Vagina (tissue), 2 donors: ENCODE measurements around the gene IQGAP2. TPM values are rescaled to one million over a fixed set of nuclear protein-coding genes. Genes with fewer than 3 reads are reported as not detected.

ENCODE experiments used
- DNase-seq, 2 donors: peaks; one replicate each; pipeline ENCODE4 v3.0.0-alpha.2; 2017; ENCODE audit errors: extremely low spot score in 2 of 2
- H3K27ac ChIP-seq: fragments of 200-600 bp; sonication (generic); one replicate; pipeline ENCODE4 v1.5.1; 2019
- H3K27me3 ChIP-seq: fragments of 200-600 bp; sonication (generic); one replicate; pipeline ENCODE4 v1.5.1; 2019
- H3K36me3 ChIP-seq, 2 donors: fragments of 200-600 bp; sonication (generic); one replicate each; pipeline ENCODE4 v1.5.1; 2017 to 2019
- H3K4me1 ChIP-seq: fragments of 200-600 bp; sonication (generic); one replicate; pipeline ENCODE4 v1.5.1; 2019
- H3K4me3 ChIP-seq, 2 donors: fragments of 200-600 bp; sonication (generic); 1 replicate in 1 of 2; 2 replicates in 1 of 2; pipeline ENCODE4 v1.5.1; 2016 to 2019
- H3K9me3 ChIP-seq: fragments of 200-600 bp; sonication (generic); one replicate; pipeline ENCODE4 v1.5.1; 2019
- POLR2A ChIP-seq, 2 donors: fragments of 450-650 bp; IDR thresholded peaks; one replicate each; pipeline ENCODE4 v1.6.1; 2017; ENCODE audit warnings: antibody characterized with exemption in 2 of 2, mild to moderate bottlenecking in 2 of 2, moderate library complexity in 2 of 2
- POLR2AphosphoS5 ChIP-seq, 2 donors: sonication (generic); formaldehyde crosslinking; IDR thresholded peaks; one replicate each; pipeline ENCODE4 v1.9.0; 2017; ENCODE audit warnings: antibody characterized with exemption in 2 of 2, mild to moderate bottlenecking in 2 of 2, low read depth in 1 of 2; ENCODE audit not compliant: insufficient read depth in 1 of 2
- intact Hi-C: fragments of 100-400 bp; cut with DNase I; formaldehyde crosslinking; loops from one replicate; pipeline ENCODE4 v1.15.1; 2023
- total RNA-seq: library from RNA; depleted of rRNA; stranded (reverse); fragments of >200 nt; gene quantifications from one replicate; pipeline ENCODE4 v1.2.3, GENCODE V29; 2016
- TF ChIP-seq, protein P1 (sequence below), 3 experiments: fragments of 450-650 bp in 2 of 3; fragments of 200-600 bp in 1 of 3; sonication (generic) in 1 of 3; IDR thresholded peaks; one replicate each; pipeline ENCODE4 v1.5.1; 2017 to 2019; ENCODE audit warnings: antibody characterized with exemption in 3 of 3, mild to moderate bottlenecking in 2 of 3, moderate library complexity in 2 of 3

Gene IQGAP2
- total RNA-seq, 1 donor from 2014 or later, result 8.6 TPM

DNA sequence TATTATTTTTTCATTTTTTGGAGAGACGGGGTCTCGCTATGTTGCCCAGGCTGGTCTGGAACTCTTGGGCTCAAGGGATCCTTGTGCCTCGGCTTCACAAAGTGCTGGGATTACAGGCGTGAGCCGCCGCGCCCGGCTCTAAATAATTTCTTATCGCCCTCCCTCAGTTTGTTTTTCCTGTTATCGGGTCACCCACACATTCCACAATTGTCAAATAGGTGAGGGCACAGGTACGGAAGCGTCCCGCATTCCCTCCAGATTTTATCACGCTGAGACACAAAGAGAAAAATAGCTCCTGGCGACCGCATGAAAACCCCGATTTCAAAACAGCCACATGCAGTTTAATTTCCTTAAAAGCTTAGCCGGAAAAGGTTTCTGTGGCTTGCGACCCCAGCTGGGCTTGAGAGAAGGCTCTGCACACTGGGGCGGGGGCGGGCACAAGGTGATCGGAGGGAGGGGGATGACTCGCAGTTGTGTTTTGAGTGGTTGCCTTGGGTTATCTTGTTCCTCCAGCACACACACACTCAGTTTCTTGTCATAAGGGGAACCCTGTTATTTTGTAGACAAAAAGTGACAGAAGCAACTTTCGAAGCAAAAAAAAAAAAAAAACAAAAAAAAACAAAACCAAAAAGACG, 717 bp upstream of the IQGAP2 start:
- no peaks in the 10 kb centered on the region for H3K36me3 ChIP-seq
- H3K27ac ChIP-seq, result peak overlapping the region; percentile 65
- peak overlapping the region; percentile 51 to 52 for H3K4me3 ChIP-seq
- H3K9me3 ChIP-seq, result no peaks in the 10 kb centered on the region
- DNase-seq, result no peak
- H3K4me1 ChIP-seq, result peaks cover 17% of the 10 kb centered on the region
- TF ChIP-seq POLR2A (IDR thresholded peaks at IDR 0.05) (no peak), POLR2AphosphoS5 (IDR thresholded peaks at IDR 0.05; ENCODE audit: insufficient read depth in 1 of 2, low read depth in 1 of 2) (no peak)
- TF ChIP-seq, protein P1, sequence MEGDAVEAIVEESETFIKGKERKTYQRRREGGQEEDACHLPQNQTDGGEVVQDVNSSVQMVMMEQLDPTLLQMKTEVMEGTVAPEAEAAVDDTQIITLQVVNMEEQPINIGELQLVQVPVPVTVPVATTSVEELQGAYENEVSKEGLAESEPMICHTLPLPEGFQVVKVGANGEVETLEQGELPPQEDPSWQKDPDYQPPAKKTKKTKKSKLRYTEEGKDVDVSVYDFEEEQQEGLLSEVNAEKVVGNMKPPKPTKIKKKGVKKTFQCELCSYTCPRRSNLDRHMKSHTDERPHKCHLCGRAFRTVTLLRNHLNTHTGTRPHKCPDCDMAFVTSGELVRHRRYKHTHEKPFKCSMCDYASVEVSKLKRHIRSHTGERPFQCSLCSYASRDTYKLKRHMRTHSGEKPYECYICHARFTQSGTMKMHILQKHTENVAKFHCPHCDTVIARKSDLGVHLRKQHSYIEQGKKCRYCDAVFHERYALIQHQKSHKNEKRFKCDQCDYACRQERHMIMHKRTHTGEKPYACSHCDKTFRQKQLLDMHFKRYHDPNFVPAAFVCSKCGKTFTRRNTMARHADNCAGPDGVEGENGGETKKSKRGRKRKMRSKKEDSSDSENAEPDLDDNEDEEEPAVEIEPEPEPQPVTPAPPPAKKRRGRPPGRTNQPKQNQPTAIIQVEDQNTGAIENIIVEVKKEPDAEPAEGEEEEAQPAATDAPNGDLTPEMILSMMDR (IDR thresholded peaks at IDR 0.05), result no peak
- no peaks in the 10 kb centered on the region for H3K27me3 ChIP-seq
- intact Hi-C loops, result no loop called here

DNA sequence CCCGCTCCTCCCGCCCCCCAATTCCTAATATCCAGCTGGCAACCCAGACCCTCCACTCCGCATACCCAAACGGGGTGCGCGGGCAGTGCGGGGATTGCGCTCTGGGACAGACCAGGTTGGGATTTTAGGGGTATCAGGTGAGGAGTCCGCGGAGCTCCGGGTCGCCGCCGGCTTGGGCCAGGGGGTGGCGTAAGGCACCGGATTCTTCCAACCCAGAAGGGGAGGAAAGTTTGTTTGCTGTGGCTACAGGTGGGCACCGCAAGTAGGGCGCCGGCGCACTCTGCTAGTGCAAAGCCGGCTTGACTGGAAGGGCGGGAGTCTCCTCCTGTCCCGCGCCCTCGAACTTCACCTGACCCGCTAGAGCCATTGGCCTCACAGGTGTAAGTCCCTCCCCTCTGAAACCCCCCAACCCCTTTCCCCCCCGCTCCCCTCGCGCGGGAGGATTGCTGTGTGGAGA, 709 bp downstream of the IQGAP2 start:
- H3K9me3 ChIP-seq, result no peaks in the 10 kb centered on the region
- TF ChIP-seq POLR2AphosphoS5 (IDR thresholded peaks at IDR 0.05; ENCODE audit: insufficient read depth in 1 of 2, low read depth in 1 of 2), result no peak
- TF ChIP-seq, protein P1 (IDR thresholded peaks at IDR 0.05), result no peak
- TF ChIP-seq POLR2A (IDR thresholded peaks at IDR 0.05), result no peak
- no peak for DNase-seq
- H3K4me1 ChIP-seq, result peaks cover 17% of the 10 kb centered on the region
- H3K27ac ChIP-seq, result peak overlapping the region; percentile 65
- no peaks in the 10 kb centered on the region for H3K36me3 ChIP-seq
- intact Hi-C loops, result no loop called here
- H3K27me3 ChIP-seq, result no peaks in the 10 kb centered on the region
- H3K4me3 ChIP-seq, result peak overlapping the region; percentile 51 to 52

DNA sequence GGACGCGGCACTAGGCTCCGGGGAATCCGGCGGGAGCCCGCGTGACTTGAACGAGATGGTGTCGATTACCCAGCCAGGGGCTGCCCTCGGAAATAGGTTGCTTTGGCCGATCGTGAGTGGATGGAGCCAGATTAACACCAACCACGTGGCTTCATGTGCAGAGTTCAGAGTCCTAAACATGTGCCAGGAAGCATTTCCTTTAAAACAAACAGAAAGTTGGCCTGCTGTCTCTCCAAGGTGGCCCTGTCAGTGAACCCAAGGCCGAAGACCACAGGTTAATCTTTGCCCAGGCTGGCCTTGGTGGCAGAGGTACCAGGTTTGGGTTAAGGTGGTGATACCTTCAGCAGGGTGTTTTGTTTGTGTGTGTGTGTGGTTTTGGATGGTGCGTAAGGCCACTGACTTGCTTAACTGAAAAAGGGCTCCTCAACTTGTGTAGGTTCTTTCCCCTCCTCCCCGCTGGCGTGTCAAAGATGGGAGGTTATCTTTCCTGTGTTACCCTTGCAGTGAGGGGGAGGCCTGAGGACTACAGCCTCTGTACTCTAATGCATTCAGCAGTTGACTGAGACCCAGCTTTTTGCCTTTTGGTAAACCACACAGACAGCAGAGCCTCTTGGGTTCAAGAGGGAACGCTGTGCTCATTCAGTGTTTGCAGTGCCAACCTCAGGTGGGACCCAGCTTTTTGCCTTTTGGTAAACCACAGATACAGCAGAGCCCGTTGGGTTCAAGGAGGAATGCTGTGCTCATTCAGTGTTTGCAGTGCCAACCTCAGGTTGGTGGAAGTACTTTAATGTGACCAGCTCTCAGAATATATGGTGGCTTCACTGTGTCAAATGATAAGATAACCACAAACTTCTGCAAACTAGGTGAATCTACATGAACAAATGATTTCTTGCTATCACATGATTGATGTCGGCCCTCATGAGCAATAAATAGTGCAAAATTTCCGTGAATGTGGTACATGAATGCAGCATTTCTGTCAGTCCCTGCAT, 1.4 kb downstream of the IQGAP2 start:
- Histone ChIP-seq H3K36me3 (no peaks in the 10 kb centered on the region), H3K4me3 (peak overlapping the region; percentile 51 to 52), H3K27ac (peak overlapping the region; percentile 65), H3K27me3 (no peaks in the 10 kb centered on the region), H3K9me3 (no peaks in the 10 kb centered on the region), H3K4me1 (peaks cover 17% of the 10 kb centered on the region)
- intact Hi-C loops, result no loop called here
- TF ChIP-seq POLR2A (IDR thresholded peaks at IDR 0.05) (no peak), POLR2AphosphoS5 (IDR thresholded peaks at IDR 0.05; ENCODE audit: insufficient read depth in 1 of 2, low read depth in 1 of 2) (no peak)
- TF ChIP-seq, protein P1 (IDR thresholded peaks at IDR 0.05), result no peak
- DNase-seq, result no peak

GRCh38 chr5:76406014-76406413, 2.9 kb downstream of the IQGAP2 start:
- no peaks in the 10 kb centered on the region for H3K36me3 ChIP-seq
- TF ChIP-seq POLR2AphosphoS5 (IDR thresholded peaks at IDR 0.05; ENCODE audit: insufficient read depth in 1 of 2, low read depth in 1 of 2), result no peak
- H3K4me1 ChIP-seq, result peaks cover 17% of the 10 kb centered on the region
- H3K4me3 ChIP-seq, result no peak overlapping the region
- no peak for DNase-seq
- intact Hi-C loops, result no loop called here
- H3K27ac ChIP-seq, result no peak overlapping the region
- H3K27me3 ChIP-seq, result no peaks in the 10 kb centered on the region
- no peaks in the 10 kb centered on the region for H3K9me3 ChIP-seq

- Histone ChIP-seq H3K4me3 (no peak overlapping the region), H3K9me3 (no peaks in the 10 kb centered on the region), H3K36me3 (no peaks in the 10 kb centered on the region), H3K27me3 (no peaks in the 10 kb centered on the region), H3K4me1 (peaks cover 17% of the 10 kb centered on the region), H3K27ac (no peak overlapping the region)
- DNase-seq, result no peak
- intact Hi-C loops, result no loop called here
- TF ChIP-seq POLR2AphosphoS5 (IDR thresholded peaks at IDR 0.05; ENCODE audit: insufficient read depth in 1 of 2, low read depth in 1 of 2), result no peak
- TF ChIP-seq POLR2A (IDR thresholded peaks at IDR 0.05), result no peak
- TF ChIP-seq, protein P1 (IDR thresholded peaks at IDR 0.05), result no peak
These were observed 3.6 kb downstream of the IQGAP2 start for GRCh38 chr5:76406673-76407072.
